Left kidney (tissue), 2 donors: ENCODE measurements around the gene RNPEP. TPM values are rescaled to one million over a fixed set of nuclear protein-coding genes. Genes with fewer than 3 reads are reported as not detected.
A peak's percentile ranks its signal among the peaks of the same experiment; 100 is the strongest.
"Not testable (repeated sequence)": the region's sequence is repeated elsewhere in the genome, so short reads cannot be mapped to it uniquely, and the experiment has no call there.

ENCODE experiments used
- DNase-seq: peaks from one replicate; pipeline ENCODE4 v3.0.0-alpha.2; 2013
- polyA plus RNA-seq: library from polyadenylated mRNA; unstranded; fragments of 120-200 nt; gene quantifications from one replicate; pipeline ENCODE4 v1.2.1, GENCODE V29; 2013; ENCODE audit not compliant: insufficient read length

RNPEP gene
- polyA plus RNA-seq, 1 donor: 74.5 TPM

DNA sequence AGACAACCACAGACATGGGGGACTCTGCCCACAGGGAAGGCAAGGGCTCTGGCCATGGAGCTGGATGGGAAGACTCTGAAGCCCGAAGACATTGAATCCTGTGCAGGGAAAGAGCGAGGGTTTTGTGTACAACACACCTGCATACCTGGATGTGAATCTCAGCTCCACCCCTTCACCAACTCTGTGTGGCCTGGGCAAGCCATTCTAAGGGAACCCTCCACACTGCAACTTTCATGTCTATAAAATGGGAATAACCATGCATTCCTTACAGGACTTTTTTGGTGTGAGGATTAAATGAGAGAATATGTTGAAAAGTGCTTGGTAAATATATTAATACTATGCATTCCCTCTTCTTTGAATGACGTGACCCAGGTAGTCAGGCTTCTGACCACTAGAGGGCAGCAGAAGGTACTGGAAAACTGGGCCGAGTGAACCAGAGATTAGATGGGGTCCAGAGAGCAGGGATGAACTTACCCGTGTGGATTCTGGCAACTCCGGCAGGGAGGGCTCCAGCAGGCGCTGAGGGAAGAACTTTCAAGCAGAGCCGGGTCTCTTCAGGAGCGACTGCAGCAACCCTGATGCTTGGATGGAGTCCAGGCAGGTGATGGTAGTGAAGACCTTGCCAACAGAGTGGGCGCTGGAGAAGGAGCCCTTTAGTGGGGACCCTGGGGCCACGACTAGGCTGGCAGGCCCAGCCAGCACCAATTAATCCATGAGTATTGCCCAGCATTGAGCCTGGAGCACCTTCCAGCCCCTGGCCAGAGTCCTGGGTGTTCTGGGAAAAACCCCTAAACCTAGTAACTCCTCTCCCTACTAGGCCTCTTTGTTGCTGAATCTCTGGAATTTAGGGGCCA lies 27.1 kb downstream of the RNPEP start:
- DNase-seq: peak; percentile 88

DNA sequence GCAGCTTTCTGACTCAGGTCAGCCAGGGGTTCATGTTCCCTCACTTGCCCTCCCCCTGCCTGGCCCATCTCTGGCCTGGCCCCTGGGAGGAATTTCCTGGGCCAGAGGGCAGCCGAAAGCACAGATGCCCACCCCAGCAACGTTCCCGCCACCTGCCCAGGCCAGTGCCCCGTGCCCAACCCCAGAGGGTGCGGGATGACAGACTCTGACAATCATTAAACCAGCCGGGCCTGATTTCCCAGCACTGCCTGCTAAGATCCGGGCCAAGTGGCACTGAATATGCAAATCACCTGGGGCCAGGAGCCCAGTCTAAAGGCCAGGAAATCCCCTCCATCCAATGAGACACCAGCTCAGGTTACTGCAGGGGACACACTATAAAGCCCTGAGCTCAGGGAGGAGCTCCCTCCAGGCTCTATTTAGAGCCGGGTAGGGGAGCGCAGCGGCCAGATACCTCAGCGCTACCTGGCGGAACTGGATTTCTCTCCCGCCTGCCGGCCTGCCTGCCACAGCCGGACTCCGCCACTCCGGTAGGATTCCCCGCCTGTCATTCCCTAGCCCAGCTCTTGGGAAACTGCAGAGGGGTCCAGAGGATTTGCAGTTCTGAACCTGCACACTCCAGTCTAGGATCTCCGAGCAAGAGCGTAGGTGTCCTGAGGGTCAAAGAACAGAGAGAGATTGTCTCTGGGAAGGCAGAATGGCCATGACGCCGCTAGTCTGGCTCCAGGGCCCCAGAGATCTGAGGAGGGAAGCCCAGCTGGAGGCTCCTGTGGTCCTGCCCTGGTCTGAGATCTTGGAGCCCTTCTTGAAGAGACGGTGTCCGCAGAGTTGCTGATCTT lies 27.9 kb downstream of the RNPEP start, which contains the start of gene ELF3:
Gene ELF3, plus strand, starts transcription at position 408 of the 836 bp plus-strand sequence. CDS start 550 bp downstream, outside the sequence.
- peak; percentile 91 for DNase-seq

DNA sequence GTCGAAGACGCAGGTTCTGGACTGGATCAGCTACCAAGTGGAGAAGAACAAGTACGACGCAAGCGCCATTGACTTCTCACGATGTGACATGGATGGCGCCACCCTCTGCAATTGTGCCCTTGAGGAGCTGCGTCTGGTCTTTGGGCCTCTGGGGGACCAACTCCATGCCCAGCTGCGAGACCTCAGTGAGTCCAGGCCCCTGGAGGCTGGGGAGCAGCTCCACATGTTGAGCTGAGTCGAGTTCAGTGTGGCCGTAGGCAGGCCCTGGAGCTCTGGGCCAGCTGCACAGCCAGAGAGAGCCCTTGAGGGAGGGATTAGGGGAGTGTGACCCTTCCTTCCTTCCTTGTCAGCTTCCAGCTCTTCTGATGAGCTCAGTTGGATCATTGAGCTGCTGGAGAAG lies 29.5 kb downstream of the RNPEP start:
- DNase-seq: no peak

DNA sequence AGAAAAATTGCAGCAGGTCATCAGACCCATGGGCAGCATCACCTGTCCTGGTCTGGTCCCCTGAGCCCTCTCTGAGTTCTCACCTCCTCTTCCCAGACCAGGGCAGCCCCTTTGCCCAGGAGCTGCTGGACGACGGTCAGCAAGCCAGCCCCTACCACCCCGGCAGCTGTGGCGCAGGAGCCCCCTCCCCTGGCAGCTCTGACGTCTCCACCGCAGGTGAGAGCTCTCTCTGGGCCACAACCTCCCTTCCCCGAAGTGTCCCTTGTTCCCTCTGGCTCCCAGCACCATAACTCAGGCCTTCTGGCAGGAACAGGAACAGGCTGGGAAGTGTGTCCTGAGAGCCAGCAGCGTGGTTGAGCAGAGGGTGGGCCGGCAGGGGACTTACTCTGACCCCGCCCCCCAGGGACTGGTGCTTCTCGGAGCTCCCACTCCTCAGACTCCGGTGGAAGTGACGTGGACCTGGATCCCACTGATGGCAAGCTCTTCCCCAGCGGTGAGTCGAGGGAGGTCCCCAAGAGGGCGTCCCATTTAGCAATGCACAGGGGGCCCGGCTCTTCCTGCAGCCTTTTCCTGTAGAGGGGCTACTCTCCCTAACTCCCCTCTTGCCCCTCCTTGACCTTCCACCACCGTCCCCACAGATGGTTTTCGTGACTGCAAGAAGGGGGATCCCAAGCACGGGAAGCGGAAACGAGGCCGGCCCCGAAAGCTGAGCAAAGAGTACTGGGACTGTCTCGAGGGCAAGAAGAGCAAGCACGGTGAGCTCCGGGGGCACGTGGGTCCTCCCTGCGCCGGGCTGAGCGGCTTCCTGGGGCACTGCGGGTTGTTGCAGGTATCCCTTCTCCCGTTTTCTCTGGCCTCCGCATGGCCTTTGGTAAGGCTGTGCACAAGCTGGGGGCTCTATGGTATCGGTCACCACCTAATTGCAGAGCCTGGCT lies 30.4 kb downstream of the RNPEP start:
- no peak for DNase-seq

DNA sequence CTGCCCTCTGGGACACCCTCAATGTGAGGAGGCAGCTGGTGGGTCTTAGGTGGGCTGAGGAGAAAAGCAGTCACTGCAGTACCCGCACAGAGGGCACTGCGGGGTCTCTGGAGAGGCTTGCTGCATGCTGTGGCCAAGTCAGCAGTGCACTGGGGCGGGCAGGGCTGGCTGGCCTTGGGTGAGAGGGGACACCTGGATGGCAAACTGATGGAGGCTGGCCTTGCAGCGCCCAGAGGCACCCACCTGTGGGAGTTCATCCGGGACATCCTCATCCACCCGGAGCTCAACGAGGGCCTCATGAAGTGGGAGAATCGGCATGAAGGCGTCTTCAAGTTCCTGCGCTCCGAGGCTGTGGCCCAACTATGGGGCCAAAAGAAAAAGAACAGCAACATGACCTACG lies 31.2 kb downstream of the RNPEP start:
- no peak for DNase-seq

DNA sequence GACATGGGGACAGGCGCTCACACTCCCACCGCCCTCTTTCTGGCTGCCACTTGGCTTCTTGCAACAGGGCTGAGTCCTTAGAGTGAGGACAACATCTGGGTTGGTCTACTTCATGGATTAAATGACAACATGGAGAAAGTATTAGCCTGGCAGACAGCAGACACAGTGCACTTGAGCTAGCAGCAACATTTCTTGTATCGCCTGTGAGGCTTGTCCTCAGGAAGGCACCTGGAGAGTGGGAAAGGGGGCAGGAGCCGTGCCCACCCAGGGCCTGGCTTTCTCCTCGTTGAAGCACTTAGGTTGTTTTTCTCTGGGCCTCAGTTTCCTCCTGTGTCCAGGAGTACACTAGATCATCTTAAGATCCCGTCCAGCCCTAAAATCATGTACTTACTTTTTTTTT lies 31.6 kb downstream of the RNPEP start:
- DNase-seq: no peak

DNA sequence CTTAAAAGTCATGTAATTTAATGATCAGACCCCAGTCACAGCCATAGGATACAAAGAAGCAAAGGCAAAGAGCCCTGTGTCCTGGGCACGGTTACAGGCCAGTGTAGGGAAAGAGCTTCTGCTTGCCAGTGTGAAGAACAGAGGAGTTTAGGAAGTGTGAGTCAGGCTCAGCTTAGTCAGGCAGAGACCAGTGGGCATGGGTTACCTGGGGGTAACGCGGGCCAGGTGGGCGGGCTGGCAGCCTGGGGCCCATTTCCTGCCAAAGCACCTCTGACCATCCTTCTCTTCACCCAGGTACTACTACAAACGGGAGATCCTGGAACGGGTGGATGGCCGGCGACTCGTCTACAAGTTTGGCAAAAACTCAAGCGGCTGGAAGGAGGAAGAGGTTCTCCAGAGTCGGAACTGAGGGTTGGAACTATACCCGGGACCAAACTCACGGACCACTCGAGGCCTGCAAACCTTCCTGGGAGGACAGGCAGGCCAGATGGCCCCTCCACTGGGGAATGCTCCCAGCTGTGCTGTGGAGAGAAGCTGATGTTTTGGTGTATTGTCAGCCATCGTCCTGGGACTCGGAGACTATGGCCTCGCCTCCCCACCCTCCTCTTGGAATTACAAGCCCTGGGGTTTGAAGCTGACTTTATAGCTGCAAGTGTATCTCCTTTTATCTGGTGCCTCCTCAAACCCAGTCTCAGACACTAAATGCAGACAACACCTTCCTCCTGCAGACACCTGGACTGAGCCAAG lies 32.6 kb downstream of the RNPEP start:
- no peak for DNase-seq

DNA sequence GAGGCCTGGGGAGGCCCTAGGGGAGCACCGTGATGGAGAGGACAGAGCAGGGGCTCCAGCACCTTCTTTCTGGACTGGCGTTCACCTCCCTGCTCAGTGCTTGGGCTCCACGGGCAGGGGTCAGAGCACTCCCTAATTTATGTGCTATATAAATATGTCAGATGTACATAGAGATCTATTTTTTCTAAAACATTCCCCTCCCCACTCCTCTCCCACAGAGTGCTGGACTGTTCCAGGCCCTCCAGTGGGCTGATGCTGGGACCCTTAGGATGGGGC lies 33.2 kb downstream of the RNPEP start:
- DNase-seq: no peak

DNA sequence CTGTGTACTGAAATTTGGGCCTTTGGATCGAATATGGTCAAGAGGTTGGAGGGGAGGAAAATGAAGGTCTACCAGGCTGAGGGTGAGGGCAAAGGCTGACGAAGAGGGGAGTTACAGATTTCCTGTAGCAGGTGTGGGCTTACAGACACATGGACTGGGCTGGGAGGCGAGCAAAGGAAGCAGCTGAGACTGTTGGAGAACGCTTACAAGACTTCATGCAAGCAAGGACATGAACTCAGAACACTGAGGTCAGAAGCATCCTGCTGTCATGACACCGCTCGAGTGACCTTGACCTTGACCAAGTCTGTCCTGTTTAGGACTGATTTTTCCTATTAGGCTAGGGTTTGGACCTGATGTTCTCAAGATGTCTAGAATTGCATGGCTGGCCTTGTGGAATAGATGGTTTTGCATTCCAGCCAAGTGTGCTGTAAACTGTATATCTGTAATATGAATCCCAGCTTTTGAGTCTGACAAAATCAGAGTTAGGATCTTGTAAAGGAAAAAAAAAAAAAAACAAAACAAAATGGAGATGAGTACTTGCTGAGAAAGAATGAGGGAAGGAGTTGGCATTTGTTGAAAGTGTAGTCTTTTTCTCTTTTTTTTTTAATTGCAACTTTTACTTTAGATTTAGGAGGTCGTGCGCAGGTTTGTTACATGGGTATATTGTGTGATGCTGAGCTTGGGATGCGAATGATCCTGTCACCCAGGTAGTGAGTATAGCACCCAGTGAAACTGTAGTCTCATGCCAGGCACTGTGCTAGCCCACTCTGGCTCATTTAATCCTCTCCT lies 33.8 kb downstream of the RNPEP start:
- DNase-seq: no peak

DNA sequence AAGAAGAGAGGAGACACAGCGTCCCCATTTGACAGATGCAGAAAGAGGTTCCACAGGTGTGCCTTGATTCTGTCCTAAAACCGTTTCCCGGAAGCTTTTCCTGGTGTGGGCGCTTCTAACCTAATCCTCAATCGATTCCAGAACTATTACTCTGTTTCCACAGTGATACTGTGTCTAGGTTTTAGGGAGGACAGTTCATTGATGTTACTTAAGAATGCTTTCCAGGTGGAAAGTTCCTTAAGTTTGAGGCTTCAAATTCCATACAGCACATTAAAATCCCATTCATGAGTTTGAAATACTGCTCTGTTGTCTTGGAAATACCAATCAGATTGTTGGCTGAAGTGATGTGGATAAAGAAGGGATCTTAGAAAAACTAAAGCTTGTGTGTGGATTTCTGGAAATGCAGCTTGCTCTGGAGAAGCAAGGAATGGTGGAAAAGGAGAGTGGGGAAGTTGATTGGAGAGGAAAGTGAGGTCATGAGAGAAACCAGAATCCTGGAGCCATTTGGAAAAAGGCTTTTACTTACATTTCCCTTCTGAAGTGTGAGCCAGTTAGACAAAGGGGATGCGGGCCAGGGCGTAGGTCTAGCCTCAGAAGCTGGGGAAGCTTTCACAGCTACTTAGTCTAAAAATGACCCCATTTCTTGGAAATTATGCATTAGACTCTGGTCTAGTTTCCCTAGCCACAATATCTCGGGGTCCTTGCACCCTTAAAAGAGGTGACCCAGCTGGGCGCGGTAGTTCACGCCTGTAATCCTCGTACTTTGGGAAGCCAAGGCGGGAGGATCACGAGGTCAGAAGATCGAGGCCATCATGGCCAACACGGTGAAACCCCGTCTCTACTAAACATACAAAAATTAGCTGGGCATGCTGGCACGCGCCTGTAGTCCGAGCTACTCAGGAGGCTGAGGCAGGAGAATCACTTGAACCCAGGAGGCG lies 34.6 kb downstream of the RNPEP start:
- no peak for DNase-seq

DNA sequence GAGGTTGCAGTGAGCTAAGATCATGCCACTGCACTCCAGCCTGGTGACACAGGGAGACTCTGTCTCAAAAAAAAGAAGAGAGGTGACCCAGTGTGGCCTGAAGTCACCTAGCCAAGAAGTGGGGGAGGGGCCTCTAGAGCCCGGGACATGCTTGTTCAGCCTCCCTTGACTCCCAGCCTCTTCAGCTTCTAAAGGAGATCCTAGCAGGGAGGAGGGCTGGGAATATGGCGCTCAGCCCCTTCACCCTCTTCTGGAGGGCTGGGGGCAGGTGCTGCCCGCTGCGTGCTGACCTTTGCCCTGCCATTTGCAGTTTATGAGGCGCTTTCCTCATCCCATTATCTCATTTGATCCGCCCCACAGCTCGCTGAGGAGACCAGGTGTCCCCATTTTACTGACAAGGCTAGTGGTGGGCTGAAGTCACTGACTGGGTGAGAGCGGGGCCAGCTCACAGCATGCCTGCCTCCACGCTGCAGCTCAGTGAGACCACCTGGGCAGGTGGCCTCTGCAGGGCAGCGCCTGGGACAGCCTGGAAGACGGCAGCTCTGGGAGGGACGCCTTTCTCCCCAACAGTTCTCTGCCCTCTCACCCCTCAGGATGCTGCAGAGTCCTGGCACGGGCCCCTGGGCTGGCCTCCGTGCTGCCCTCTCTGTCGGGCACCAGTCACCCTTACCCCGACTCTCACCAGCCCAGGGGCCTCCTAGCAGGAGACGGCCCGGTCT lies 35.5 kb downstream of the RNPEP start:
- peak; percentile 20 for DNase-seq

DNA sequence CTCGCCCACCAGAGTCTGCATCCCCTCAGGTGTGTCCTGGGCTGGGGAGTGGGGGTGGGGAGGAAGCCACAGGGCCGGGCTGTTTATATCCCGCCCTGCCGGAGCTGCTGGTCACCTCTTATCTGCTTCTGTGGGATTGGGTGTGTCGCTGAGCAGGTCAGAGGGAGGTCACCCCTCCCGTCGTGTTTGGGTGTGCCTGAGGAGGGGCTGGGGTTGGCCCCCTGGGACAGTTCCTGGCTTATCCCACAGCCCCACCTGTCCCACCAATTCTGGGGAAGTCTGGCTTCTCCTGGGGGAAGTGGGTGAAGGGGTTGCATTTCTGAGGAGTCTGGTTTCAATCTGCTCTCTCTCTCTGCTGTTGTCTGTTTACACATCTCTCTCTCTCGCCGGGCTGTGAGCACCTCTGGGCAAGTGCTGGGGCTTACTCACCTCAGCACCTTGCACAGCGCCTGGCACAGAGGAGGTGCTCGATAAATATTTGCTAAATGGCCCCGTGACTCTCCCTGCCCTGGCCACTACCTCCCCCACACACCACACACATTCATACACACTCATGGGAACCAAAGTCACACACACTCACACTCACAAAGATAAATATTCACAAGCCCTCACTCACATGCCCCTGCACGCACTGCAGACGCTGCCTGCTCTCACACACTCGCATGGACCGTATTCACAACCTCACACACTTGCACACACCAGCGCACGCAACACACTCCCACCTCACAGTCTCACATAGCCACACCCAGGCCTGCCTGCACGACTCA lies 36.2 kb downstream of the RNPEP start:
- DNase-seq: no peak

DNA sequence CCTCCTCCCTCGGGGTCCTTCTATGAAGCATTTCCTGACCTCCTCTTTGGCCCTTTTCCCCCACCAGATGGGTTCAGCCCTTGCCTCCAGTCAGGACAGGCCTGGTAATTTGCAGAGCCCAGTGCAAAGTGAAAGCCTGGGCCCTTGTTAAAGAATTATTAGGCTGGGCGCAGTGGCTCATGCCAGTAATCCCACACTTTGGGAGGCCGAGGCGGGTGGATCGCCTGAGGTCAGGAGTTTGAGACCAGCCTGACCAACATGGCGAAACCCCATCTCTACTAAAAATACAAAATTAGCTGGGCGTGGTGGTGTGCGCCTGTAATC lies 36.7 kb downstream of the RNPEP start:
- DNase-seq: not testable (repeated sequence)

DNA sequence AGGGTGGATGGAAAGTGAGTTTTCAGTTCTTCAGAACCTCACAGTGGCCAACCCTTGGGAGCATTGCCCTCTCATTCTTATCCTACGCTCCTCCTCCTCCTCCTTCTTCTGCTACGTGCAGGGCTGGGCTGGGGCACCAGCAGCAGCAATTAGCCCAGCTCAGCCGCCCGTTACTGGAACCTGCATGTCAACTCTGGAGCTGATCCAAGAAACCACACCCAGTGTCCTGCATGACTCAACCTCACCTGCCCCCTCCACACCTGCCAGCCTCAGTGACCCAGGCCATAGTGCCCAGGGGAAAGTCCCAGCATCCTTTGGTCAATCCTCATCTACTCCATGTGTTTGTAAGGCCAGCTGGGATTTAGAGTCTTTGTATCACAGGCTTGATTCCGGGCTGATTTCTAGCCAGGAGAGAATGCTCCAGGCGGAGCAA lies 40.6 kb downstream of the RNPEP start:
- DNase-seq: peak; percentile 55

DNA sequence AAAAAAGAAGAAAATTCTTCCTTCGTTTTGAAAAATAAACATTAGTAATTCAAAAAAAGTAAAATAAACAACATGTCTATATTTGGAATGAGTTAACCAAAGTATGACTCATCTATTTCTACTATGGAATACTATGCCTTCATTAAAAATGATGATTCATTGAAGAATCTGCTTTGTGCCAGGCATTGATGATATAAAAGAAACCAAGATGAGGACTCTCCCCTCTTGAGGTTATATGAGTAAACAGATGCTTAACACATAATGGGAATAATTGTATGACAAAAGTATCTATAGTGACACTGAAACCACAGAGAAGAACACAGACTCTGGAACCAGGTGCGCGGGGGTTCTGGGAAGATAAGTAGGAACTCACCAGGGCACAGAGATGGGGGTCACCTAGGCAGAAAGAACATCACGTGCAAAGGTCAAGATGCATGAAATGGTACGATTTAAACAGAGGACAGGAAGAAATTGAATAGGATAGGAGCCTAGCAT lies 46.8 kb downstream of the RNPEP start:
- no peak for DNase-seq

DNA sequence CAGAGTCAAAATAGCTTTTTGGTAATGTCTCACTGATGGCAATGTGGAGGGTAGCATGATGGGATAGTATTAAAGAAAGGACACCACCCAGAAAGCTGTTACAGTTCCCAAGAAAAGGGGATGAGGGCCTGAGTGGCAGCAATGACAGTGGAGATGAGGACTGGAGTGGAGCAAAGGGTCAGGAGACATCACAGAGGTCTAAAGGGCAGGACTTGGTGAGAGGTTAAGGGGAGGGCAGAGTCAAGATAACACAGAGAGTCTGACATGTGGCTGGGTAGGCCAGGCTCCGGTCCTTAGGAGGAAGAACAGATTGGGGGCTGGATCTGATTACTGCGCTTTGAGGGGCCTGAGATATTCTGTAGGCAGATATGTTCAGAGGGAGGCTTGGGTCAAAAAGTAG lies 47.3 kb downstream of the RNPEP start:
- DNase-seq: no peak

DNA sequence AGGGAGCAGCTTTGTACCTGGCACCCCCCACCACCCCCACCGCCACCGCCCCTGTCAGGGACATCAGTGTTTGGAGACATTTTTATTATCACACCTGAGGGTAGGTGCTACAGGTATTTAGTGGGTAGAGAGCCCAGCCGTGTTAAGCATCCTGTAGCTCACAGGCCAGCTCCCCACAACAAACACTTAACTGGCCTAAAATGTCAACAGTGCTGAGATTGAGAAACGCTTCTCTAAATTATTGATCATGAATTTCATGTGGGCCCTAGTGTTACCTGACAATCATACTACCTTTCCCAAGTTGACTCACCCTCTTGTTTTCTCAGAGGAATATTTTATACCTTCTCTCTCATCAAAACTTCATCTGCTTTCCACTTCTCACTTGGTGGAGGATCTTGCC lies 49.3 kb downstream of the RNPEP start:
- no peak for DNase-seq

DNA sequence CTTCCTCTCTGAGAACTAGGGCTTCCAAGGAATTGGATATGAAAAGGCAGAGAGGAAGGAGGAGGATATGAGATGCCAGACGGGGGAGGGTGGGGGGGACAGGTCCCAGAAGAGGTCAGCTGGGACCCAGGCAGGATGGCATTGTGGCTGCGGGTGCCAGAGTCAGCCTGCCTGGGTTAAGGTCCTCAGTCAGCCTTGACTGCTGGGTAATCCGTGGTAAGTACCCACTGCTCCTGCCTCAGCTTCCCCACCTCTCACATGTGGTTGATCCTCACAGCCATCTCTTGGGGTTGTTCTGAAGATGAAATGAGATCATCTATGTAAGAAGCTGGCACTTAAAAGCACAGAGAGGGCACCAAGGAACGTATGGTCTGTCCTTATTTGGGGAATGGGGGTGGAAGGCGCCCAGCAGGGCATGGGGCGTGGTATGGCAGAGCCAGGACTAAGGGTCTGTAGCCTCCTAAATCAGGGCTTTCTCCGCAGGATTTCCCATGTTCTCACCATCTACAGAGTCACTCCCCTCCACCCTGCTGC lies 51.8 kb downstream of the RNPEP start:
- DNase-seq: no peak
